NCI-H2227 (cell line): ENCODE results near the gene METTL25.

Experiments used
- DNase-seq: peaks from one replicate; lab custom pipeline; 2025; ENCODE audit not compliant: unreplicated experiment; lab: John Stamatoyannopoulos, UW

METTL25 gene

DNA sequence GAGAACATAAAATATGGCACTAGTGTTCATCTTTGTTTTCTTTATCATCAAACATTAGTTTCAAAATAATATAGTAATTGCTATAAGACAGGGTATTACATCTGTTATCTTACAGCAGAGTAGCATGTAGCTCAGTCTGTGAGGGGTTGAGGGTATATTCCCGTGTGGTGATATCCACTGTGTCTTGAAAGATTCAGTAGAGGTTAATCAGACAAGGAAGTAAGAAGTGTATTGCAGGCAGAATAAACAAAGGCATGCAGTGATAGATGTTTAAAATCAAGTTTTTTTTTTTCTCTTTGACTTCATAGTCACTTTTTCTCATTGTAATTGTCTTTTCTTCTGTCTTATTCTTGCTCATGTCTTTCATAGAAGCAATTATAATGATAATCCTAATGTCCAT, 48.3 kb downstream of the METTL25 start:
- DNase-seq: no peak

GRCh38 chr12:82407481-82407880, 49.2 kb downstream of the METTL25 start:
- no peak for DNase-seq

DNA sequence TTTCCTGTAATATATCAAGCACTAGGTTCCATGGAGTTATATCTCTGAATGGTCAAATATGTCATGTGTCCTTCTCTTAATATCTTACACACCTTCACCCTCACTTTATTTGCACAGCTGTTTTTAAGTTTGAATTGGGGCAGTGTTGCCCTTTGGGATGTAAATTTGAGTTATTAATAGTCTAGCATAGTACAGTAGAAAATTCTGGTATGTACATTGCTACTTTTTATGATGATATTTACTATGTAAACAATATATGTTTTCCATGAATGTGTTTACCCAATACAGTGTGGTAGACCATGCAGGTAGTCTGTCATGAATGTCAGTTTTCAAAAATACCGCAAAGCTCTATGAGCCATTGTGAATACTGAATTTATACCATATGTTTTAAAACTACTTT, 50.5 kb downstream of the METTL25 start:
- no peak for DNase-seq

- no peak for DNase-seq
Observed at GRCh38 chr12:82411546-82412230, 53.4 kb downstream of the METTL25 start.

DNA sequence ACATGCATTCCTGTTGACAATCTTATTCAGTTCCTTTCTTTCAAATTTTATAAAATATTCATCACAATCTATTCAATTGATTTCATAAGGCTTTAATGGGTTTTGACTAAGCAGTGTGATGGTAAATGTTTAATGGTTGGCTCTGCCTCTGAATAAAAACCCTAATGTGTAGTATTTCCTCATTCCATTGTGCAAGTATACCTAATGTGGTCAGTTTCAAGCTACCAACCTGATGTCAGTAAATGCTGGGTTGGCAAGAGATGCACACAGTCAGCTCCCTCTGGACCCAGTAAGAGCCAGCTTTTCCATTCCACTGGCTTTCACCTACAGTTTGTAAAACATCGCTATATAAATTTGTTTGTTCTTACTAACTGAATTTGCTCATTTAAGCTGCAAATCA, 53.9 kb downstream of the METTL25 start:
- no peak for DNase-seq

DNA sequence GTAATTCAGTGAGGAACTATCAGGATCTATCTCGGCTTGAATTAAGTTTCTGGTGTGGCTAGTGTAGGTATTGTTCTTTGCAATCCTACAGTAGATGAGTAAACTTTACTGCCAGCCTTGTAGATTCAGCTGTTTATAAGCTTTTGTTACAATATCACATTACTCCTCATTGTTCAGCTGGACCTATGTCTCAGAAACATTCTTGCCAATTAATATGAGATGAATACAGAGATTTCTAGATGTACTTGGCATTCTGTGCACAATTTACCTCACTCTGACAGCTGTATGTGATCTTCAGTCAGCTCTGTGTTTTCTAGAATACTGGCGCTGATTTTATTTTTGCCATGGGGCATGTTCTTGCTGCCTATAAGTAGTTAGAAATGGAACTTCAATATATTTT, 55.7 kb downstream of the METTL25 start:
- no peak for DNase-seq

DNA sequence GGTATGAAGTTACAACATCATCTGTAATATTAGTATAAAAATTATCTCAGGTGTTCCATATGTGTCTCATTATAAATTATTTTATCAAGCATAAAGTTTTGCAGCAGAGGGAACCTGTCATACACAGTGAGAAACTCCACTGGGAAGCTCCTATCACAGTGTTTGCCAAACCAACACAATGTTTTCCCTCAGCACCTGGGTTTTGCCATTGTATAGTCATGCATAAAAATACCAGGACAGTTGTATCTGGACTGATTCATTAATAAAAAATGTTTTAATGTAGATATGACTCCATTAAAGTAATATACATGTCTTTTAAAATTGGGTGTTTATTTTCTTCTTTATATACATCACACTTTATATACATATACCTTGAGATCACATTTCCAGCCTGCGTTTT, 56.6 kb downstream of the METTL25 start:
- DNase-seq: no peak

GRCh38 chr12:82415402-82415801, 57.1 kb downstream of the METTL25 start:
- DNase-seq: no peak

GRCh38 chr12:82425241-82425640, 66.9 kb downstream of the METTL25 start:
- DNase-seq: no peak

GRCh38 chr12:82426081-82426480, 67.8 kb downstream of the METTL25 start:
- no peak for DNase-seq

DNA sequence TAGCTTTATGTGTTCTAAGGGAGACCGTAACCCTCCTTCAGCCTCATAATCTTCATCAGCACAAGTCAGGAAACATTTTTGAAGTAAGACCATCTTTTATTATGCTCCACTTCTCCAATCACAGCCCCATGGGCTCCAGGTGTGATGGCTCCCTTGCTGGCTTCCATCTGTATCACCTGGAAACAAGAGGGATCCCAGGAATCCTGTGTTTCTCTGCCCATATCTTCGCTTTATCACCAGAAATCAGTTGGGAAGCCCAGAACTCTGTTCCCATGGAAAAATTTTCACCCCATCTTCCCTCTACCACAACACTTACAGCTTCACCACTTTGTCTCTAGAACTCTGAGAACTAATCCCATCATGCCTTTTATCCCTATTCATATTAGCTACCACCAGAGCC, 68.3 kb downstream of the METTL25 start:
- DNase-seq: no peak

- DNase-seq: no peak
Observed at GRCh38 chr12:82430541-82431145, 72.3 kb downstream of the METTL25 start.

GRCh38 chr12:82434392-82434911, 76.1 kb downstream of the METTL25 start:
- no peak for DNase-seq

GRCh38 chr12:82436354-82436753, 78.0 kb downstream of the METTL25 start:
- no peak for DNase-seq

DNA sequence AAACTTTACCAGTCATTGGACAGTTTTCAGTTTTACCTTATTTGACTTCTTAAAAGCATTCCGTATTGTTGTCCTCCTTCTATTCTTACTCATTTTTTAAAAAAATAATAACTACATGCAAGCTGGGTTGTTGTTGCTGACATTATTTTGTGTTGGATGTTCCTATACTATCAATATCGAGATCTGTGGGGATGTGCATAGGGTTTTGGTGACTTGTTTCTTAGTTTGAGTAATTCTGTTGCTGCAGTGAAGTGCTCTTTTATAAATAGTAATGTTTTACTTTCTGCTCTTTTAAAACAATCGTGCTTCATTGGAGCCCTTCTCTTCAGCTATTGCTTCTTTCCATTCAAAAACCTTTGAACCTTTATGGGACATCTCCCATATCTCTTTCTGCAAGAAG, 79.4 kb downstream of the METTL25 start:
- no peak for DNase-seq

DNA sequence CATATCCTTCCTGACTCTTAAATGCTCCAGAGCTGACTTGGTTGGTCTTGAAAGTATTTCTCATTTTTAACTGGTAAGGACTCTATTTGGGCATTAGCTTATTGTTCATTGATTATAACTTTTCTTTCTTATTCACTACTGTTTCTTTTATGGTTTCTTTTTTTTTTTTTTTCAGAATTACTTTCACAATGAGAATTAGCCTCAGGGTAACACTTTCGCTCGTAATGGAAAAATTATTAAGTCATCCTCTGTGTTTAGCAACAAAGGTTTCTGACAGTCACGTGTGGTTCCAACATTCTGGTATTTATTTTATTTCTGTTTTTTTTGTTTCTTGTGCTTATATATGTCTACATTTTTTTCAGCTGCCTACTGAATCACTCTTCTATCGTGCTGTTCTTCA, 80.0 kb downstream of the METTL25 start:
- DNase-seq: no peak

DNA sequence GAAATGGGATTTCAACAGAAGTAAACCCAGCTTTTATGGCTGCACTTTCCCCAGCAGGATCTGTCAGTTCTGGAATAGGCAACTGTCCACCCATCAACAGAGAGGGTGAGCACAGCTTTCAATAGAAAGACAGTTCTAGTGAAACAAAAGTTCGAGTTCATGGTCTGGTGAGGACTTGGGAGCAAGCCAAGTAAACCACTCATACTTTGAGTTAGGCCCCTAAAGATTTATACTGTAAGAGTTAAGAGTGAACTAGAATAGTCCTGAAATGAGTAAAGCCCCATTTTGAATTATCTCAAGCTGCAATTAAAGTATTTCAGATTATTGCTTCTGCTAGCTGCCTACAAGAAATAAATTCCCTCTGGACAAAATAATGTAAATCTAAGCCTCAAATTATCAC, 82.6 kb downstream of the METTL25 start:
- DNase-seq: no peak

DNA sequence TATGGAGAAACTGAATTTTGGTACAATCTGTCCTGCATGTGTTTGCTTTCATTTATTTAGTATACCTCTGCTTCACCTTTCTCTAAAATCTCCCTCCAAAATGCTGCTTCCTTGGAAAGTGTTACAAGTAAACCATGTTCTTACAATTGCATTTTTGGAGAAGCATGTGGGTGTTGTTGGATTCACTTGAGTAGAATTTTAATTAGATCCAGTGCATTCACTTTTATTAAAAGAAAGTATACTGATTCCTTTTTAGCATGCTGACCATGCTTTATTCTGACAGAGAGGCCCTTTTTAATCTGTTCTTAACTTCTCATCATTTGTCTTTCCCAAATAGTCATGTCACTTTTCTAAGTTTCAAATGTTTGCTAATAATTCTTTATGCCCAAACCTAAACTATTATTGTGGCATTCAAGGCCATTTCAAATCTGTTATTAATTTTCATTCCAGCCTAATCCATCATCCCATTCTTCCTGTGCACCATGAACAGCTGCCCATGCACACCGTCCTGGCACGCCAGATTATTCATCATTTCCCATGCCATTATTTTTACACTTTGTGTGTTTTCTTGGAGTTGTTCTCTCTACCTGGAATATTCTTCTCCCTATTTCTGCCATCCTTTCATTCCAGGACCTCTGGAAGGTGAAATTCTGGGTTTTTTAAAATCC, 90.7 kb downstream of the METTL25 start:
- DNase-seq: no peak

GRCh38 chr12:82456633-82457032, 98.3 kb downstream of the METTL25 start:
- no peak for DNase-seq

DNA sequence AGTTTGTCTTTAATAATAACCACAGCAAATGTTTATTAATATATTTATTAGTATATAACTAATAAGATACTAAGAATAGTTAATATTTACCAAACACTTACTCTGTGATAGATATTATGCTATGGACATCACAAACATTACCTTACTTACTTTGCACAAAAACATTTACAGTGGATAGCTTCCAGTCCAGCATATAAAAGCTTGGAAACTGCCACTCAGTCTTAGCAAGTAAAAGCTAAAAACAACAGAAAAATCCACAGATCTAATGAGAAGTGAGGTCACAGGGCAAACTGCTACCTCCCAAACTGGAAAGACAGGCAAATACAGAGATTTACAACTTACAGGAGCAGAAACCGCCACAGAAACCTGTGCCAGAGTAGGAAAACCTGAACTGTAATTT, 99.8 kb downstream of the METTL25 start:
- peak; percentile 2 for DNase-seq

- DNase-seq: no peak
Observed at GRCh38 chr12:82461393-82461792, 103.1 kb downstream of the METTL25 start.

- DNase-seq: no peak
Observed at GRCh38 chr12:82461836-82462235, 103.5 kb downstream of the METTL25 start.
